SJCRH30 (cell line): ENCODE measurements around the gene CNTD1. TPM values are rescaled to one million over a fixed set of nuclear protein-coding genes. Genes with fewer than 3 reads are reported as not detected.
"Not testable (repeated sequence)": the region's sequence is repeated elsewhere in the genome, so short reads cannot be mapped to it uniquely, and the experiment has no call there.

Experiments
- DNase-seq, 2 experiments: peaks; one replicate each; pipeline ENCODE4 v3.0.0-alpha.2; 2015 to 2020
- H3K27ac ChIP-seq: fragments of 250-450 bp; sonication (Bioruptor Pico); 2 replicates; pipeline ENCODE4 v1.5.1; 2020; ENCODE audit warnings: mild to moderate bottlenecking, moderate library complexity
- H3K27me3 ChIP-seq: fragments of 250-450 bp; sonication (Bioruptor Pico); 2 replicates; pipeline ENCODE4 v1.5.1; 2020; ENCODE audit warnings: mild to moderate bottlenecking, moderate library complexity
- H3K36me3 ChIP-seq: fragments of 250-450 bp; sonication (Bioruptor Pico); 2 replicates; pipeline ENCODE4 v1.5.1; 2020; ENCODE audit warnings: mild to moderate bottlenecking, moderate library complexity
- H3K4me1 ChIP-seq: fragments of 250-450 bp; sonication (Bioruptor Pico); 2 replicates; pipeline ENCODE4 v1.5.1; 2020; ENCODE audit warnings: mild to moderate bottlenecking, moderate library complexity
- H3K4me3 ChIP-seq: fragments of 250-450 bp; sonication (Bioruptor Pico); 2 replicates; pipeline ENCODE4 v1.5.1; 2020; ENCODE audit warnings: mild to moderate bottlenecking, moderate library complexity
- H3K9me3 ChIP-seq: fragments of 250-450 bp; sonication (Bioruptor Pico); replicated peaks from 2 replicates; pipeline ENCODE4 v1.5.1; 2020; ENCODE audit warnings: mild to moderate bottlenecking, moderate library complexity
- total RNA-seq: library from RNA; depleted of rRNA; stranded (reverse); fragments of >200 nt; shearing (Covaris generic); gene quantifications from 2 replicates; pipeline ENCODE4 v1.2.3, GENCODE V29; 2014

Gene CNTD1
- total RNA-seq, 1 experiment from 2014 or later, result 0.10 TPM

DNA sequence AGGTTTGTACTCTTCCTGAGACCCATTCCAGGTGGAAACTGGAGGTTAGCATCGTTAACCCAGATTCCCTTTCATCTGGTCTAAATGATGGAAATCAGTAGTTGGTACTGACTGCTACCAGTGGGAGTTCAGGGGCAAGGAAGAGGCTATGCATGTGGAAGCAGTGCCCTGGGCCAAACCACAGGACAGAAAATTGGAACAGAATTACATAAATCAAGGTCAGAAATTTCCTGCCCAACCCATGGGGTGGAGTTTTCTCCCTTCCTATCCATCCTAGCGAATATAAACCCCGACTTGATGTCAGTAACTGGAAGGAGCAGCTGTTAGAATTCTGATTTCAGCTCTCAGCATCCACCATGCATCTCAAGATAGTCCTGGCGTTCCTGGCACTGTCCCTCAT is 45.6 kb downstream of the CNTD1 start, which contains the start of gene AOC2:
Gene AOC2 (plus strand): TSS at position 310 of the 400 bp plus-strand sequence. CDS start 47 bp downstream, at position 357.
- Histone ChIP-seq H3K4me3 (no peak within 1 kb of the TSS), H3K36me3 (peaks cover 28% of the 10 kb centered on the region), H3K27me3 (no peaks in the 10 kb centered on the region), H3K9me3 (no peaks in the 10 kb centered on the region), H3K27ac (no peak within 1 kb of the TSS), H3K4me1 (no peaks in the 10 kb centered on the region)
- DNase-seq, result no peak

DNA sequence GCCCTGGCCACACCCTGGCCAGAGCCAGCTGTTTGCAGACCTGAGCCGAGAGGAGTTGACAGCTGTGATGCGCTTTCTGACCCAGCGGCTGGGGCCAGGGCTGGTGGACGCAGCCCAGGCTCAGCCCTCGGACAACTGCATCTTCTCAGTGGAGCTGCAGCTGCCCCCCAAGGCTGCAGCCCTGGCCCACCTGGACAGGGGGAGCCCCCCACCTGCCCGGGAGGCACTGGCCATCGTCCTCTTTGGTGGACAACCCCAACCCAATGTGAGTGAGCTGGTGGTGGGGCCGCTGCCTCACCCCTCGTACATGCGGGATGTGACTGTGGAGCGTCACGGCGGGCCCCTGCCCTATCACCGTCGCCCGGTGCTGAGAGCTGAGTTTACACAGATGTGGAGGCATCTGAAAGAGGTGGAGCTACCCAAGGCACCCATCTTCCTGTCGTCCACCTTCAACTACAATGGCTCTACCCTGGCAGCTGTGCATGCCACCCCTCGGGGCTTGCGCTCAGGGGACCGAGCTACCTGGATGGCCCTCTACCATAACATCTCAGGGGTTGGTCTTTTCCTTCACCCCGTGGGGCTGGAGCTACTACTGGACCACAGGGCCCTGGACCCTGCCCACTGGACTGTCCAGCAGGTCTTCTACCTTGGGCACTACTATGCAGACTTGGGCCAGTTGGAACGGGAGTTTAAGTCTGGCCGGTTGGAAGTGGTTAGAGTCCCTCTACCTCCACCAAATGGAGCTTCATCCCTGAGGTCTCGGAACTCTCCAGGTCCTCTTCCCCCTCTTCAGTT is 46.3 kb downstream of the CNTD1 start:
- H3K27me3 ChIP-seq, result no peaks in the 10 kb centered on the region
- H3K27ac ChIP-seq, result no peak overlapping the region
- DNase-seq, result no peak
- H3K4me3 ChIP-seq, result no peak overlapping the region
- no peaks in the 10 kb centered on the region for H3K4me1 ChIP-seq
- peaks cover 23% of the 10 kb centered on the region for H3K36me3 ChIP-seq
- H3K9me3 ChIP-seq, result no peaks in the 10 kb centered on the region

DNA sequence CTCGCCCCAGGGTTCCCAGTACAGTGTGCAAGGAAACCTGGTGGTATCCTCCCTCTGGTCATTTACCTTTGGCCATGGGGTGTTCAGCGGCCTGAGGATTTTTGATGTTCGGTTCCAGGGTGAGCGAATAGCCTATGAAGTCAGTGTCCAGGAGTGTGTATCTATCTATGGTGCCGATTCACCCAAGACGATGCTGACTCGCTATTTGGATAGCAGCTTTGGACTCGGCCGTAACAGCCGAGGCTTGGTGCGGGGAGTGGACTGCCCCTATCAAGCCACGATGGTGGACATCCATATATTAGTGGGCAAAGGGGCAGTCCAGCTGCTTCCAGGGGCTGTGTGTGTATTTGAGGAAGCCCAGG is 46.9 kb downstream of the CNTD1 start:
- no peak for DNase-seq
- Histone ChIP-seq H3K4me1 (peaks cover under 1% of the 10 kb centered on the region; the same call in 1 of the 2 replicates), H3K36me3 (peaks cover 20% of the 10 kb centered on the region), H3K9me3 (no peaks in the 10 kb centered on the region), H3K4me3 (no peak overlapping the region), H3K27ac (no peak overlapping the region), H3K27me3 (no peaks in the 10 kb centered on the region)

GRCh38 chr17:42845918-42846593 is 47.4 kb downstream of the CNTD1 start:
- Histone ChIP-seq H3K27ac (no peak overlapping the region), H3K4me1 (peaks cover 4% of the 10 kb centered on the region; the same call in 1 of the 2 replicates), H3K4me3 (no peak overlapping the region), H3K27me3 (no peaks in the 10 kb centered on the region), H3K9me3 (no peaks in the 10 kb centered on the region), H3K36me3 (peaks cover 18% of the 10 kb centered on the region)
- DNase-seq, result no peak

- no peaks in the 10 kb centered on the region for H3K9me3 ChIP-seq
- DNase-seq, result no peak
- peaks cover 4% of the 10 kb centered on the region; the same call in 1 of the 2 replicates for H3K4me1 ChIP-seq
- H3K4me3 ChIP-seq, result no peak overlapping the region
- H3K36me3 ChIP-seq, result peaks cover 14% of the 10 kb centered on the region
- H3K27me3 ChIP-seq, result no peaks in the 10 kb centered on the region
- no peak overlapping the region for H3K27ac ChIP-seq
Measured at GRCh38 chr17:42846594-42847280, 48.1 kb downstream of the CNTD1 start.

GRCh38 chr17:42848093-42848492 is 49.4 kb downstream of the CNTD1 start:
- H3K27me3 ChIP-seq, result no peaks in the 10 kb centered on the region
- H3K36me3 ChIP-seq, result peaks cover 5% of the 10 kb centered on the region

DNA sequence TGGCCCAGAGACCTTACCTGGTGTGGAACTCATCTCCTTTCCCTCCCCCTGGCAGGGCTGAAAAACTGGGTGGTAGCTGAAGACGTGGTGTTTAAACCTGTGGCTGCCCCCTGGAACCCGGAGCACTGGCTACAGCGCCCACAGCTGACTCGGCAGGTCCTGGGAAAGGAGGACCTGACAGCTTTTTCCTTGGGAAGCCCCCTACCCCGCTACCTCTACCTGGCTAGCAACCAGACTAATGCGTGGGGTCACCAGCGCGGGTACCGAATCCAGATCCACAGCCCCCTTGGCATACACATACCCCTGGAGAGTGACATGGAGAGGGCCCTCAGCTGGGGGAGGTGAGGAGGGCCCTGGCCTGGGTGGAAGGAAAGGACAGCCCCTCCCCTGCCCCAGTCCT is 50.4 kb downstream of the CNTD1 start:
- Histone ChIP-seq H3K4me3 (no peak overlapping the region), H3K27me3 (no peaks in the 10 kb centered on the region), H3K4me1 (peaks cover 4% of the 10 kb centered on the region; the same call in 1 of the 2 replicates), H3K27ac (no peak overlapping the region), H3K36me3 (peaks cover 4% of the 10 kb centered on the region), H3K9me3 (no peaks in the 10 kb centered on the region)
- DNase-seq, result no peak

More at GRCh38 chr17:42848093-42848492, 49.4 kb downstream of the CNTD1 start:
- peaks cover 4% of the 10 kb centered on the region; the same call in 1 of the 2 replicates for H3K4me1 ChIP-seq
- H3K4me3 ChIP-seq, result no peak overlapping the region
- no peak for DNase-seq
- no peaks in the 10 kb centered on the region for H3K9me3 ChIP-seq
- no peak overlapping the region for H3K27ac ChIP-seq

GRCh38 chr17:42849451-42850181 is 51.0 kb downstream of the CNTD1 start:
- Histone ChIP-seq H3K9me3 (no peaks in the 10 kb centered on the region), H3K4me1 (peaks cover 4% of the 10 kb centered on the region; the same call in 1 of the 2 replicates), H3K4me3 (no peak overlapping the region), H3K27me3 (no peaks in the 10 kb centered on the region), H3K27ac (no peak overlapping the region), H3K36me3 (peaks cover 4% of the 10 kb centered on the region)
- DNase-seq, result no peak

- H3K36me3 ChIP-seq, result no peaks in the 10 kb centered on the region
- 0 out of 2 replicates have a peak within 1 kb of the TSS, but pooled peaks have one; percentile 9 for H3K4me3 ChIP-seq
- no peaks in the 10 kb centered on the region for H3K9me3 ChIP-seq
- peaks cover 4% of the 10 kb centered on the region; the same call in 1 of the 2 replicates for H3K4me1 ChIP-seq
- DNase-seq, result peak; percentile 39 to 53
- H3K27ac ChIP-seq, result no peak within 1 kb of the TSS
- H3K27me3 ChIP-seq, result no peaks in the 10 kb centered on the region
Measured at GRCh38 chr17:42850954-42851353, 52.3 kb downstream of the CNTD1 start, which contains the start of gene AOC3. Gene AOC3 (plus strand): TSS chr17:42851199. CDS start chr17:42851344, 145 bp downstream.

GRCh38 chr17:42851371-42852240 is 52.9 kb downstream of the CNTD1 start:
- 0 out of 2 replicates have a peak overlapping the region, but pooled peaks have one; percentile 9 for H3K4me3 ChIP-seq
- H3K4me1 ChIP-seq, DNase-seq, H3K27ac ChIP-seq, H3K27me3 ChIP-seq, H3K9me3 ChIP-seq, H3K36me3 ChIP-seq: not testable (repeated sequence)

DNA sequence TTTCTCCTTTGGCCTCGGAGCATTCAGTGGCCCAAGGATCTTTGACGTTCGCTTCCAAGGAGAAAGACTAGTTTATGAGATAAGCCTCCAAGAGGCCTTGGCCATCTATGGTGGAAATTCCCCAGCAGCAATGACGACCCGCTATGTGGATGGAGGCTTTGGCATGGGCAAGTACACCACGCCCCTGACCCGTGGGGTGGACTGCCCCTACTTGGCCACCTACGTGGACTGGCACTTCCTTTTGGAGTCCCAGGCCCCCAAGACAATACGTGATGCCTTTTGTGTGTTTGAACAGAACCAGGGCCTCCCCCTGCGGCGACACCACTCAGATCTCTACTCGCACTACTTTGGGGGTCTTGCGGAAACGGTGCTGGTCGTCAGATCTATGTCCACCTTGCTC is 53.7 kb downstream of the CNTD1 start:
- no peak for DNase-seq
- no peaks in the 10 kb centered on the region for H3K9me3 ChIP-seq
- H3K27ac ChIP-seq, result no peak overlapping the region
- H3K4me1 ChIP-seq, result peaks cover 4% of the 10 kb centered on the region; the same call in 1 of the 2 replicates
- H3K36me3 ChIP-seq, result no peaks in the 10 kb centered on the region
- H3K27me3 ChIP-seq, result no peaks in the 10 kb centered on the region
- H3K4me3 ChIP-seq, result no peak overlapping the region

GRCh38 chr17:42853004-42853403 is 54.3 kb downstream of the CNTD1 start:
- Histone ChIP-seq H3K4me1 (peaks cover 4% of the 10 kb centered on the region; the same call in 1 of the 2 replicates), H3K36me3 (no peaks in the 10 kb centered on the region), H3K27me3 (no peaks in the 10 kb centered on the region), H3K9me3 (no peaks in the 10 kb centered on the region), H3K4me3 (no peak overlapping the region), H3K27ac (no peak overlapping the region)
- DNase-seq, result no peak

DNA sequence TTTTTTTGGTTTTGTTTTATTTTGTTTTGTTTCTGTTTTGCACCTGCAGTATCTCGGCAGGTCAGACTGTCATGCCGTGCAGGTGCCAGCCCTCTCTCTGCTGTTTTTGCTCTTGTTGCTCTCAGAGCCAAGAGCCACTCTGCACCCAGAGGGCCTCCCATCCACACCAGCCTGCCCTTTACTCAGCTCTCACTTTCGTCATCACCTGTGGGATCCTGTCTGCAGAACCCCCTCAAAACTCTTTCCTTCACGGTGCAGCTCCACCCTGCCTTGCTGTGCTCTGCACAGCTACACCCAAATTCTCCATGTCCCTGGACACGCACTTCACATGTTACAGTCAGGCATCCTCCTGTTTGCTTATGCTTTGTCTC is 54.9 kb downstream of the CNTD1 start:
- no peaks in the 10 kb centered on the region for H3K27me3 ChIP-seq
- no peak for DNase-seq
- H3K4me3 ChIP-seq, result no peak overlapping the region
- H3K4me1 ChIP-seq, result peaks cover 4% of the 10 kb centered on the region; the same call in 1 of the 2 replicates
- H3K9me3 ChIP-seq, result no peaks in the 10 kb centered on the region
- no peak overlapping the region for H3K27ac ChIP-seq
- H3K36me3 ChIP-seq, result no peaks in the 10 kb centered on the region
